HepG2 (cell line): Measurements from ENCODE around the gene SGCE. TPM values are rescaled to one million over a fixed set of nuclear protein-coding genes. Genes with fewer than 3 reads are reported as not detected.

Experiments used
- HNF1A ChIP-seq, 2 experiments: sonication (generic) in 1 of 2; formaldehyde crosslinking in 1 of 2; IDR thresholded peaks; 2 replicates each; pipeline versions ENCODE4 v1.4.0 to v1.6.1; 2016 to 2020; ENCODE audit warnings: borderline replicate concordance in 1 of 2, low read depth in 1 of 2, mild to moderate bottlenecking in 1 of 2, missing genetic modification reagents in 1 of 2
- HNF4A ChIP-seq: sonication (generic); formaldehyde crosslinking; IDR thresholded peaks from 2 replicates; pipeline ENCODE4 v1.4.0; 2020; ENCODE audit warnings: missing genetic modification reagents
- MAX ChIP-seq: IDR thresholded peaks from 2 replicates; pipeline ENCODE4 v1.6.1; 2012; ENCODE audit warnings: inconsistent platforms
- NPAS2 ChIP-seq: sonication (generic); formaldehyde crosslinking; IDR thresholded peaks from 2 replicates; pipeline ENCODE4 v1.8.0; 2022; ENCODE audit warnings: mild to moderate bottlenecking, missing genetic modification reagents, borderline replicate concordance
- NRL ChIP-seq: sonication (generic); formaldehyde crosslinking; IDR thresholded peaks from 2 replicates; pipeline ENCODE4 v1.5.0; 2020; ENCODE audit warnings: missing genetic modification reagents, mild to moderate bottlenecking, moderate library complexity, borderline replicate concordance
- PRDM4 ChIP-seq: sonication (generic); formaldehyde crosslinking; IDR thresholded peaks from 2 replicates; pipeline ENCODE4 v1.9.0; 2021; ENCODE audit warnings: missing genetic modification reagents, borderline replicate concordance
- RELA ChIP-seq: sonication (generic); formaldehyde crosslinking; IDR thresholded peaks from 2 replicates; pipeline ENCODE4 v1.4.0; 2020; ENCODE audit warnings: missing genetic modification reagents
- SMARCC2 ChIP-seq: fragments of 450-650 bp; IDR thresholded peaks from 2 replicates; pipeline ENCODE4 v1.6.1; 2017; ENCODE audit warnings: antibody characterized with exemption, mild to moderate bottlenecking
- SRF ChIP-seq: IDR thresholded peaks from 2 replicates; pipeline ENCODE4 v1.6.1; 2011; ENCODE audit warnings: mild to moderate bottlenecking, low read depth, low read length, moderate library complexity
- ZBTB43 ChIP-seq: sonication (generic); formaldehyde crosslinking; conservative IDR thresholded peaks from 2 replicates; pipeline ENCODE4 v1.4.0; 2020; ENCODE audit warnings: missing genetic modification reagents
- ZFP1 ChIP-seq: IDR thresholded peaks from 2 replicates; pipeline ENCODE4 v1.6.1; 2016
- ZHX1 ChIP-seq: sonication (generic); formaldehyde crosslinking; IDR thresholded peaks from 2 replicates; pipeline ENCODE4 v1.8.1; 2022; ENCODE audit warnings: low read depth, mild to moderate bottlenecking, missing genetic modification reagents
- ZNF282 ChIP-seq: fragments of 450-650 bp; IDR thresholded peaks from 2 replicates; pipeline ENCODE4 v1.6.1; 2018; ENCODE audit not compliant: partially characterized antibody
- ZNF362 ChIP-seq: sonication (generic); formaldehyde crosslinking; IDR thresholded peaks from 2 replicates; pipeline ENCODE4 v1.4.0; 2020; ENCODE audit warnings: missing genetic modification reagents, mild to moderate bottlenecking, borderline replicate concordance
- ZNF44 ChIP-seq: sonication (generic); formaldehyde crosslinking; IDR thresholded peaks from 2 replicates; pipeline ENCODE4 v1.5.1; 2020; ENCODE audit warnings: mild to moderate bottlenecking, missing genetic modification reagents
- ZNF616 ChIP-seq: sonication (generic); formaldehyde crosslinking; IDR thresholded peaks from 2 replicates; pipeline ENCODE4 v1.5.0; 2020; ENCODE audit warnings: low read depth, mild to moderate bottlenecking, missing genetic modification reagents
- ZSCAN29 ChIP-seq: sonication (generic); formaldehyde crosslinking; conservative IDR thresholded peaks from 2 replicates; pipeline ENCODE4 v1.4.0; 2020; ENCODE audit warnings: mild to moderate bottlenecking, missing genetic modification reagents
- polyA plus RNA-seq, 8 experiments: library from polyadenylated mRNA; depleted of rRNA in 3 of 8; stranded (reverse) in 7 of 8; unstranded in 1 of 8; fragments of >200 nt; fragmentation: Illumina TruSeq in 4 of 8; extraction: Trizol in 4 of 8; gene quantifications; 2 replicates each; pipeline versions ENCODE4 v1.2.1 to v1.2.3, GENCODE V29; 2011 to 2016; ENCODE audit warnings: low read depth in 4 of 8, missing spikeins in 1 of 8, mixed read lengths in 1 of 8; ENCODE audit not compliant: insufficient read depth in 1 of 8
- total RNA-seq, 5 experiments: library from RNA; depleted of rRNA; stranded (reverse); fragments of >200 nt; fragmentation: Illumina TruSeq; extraction: Trizol; gene quantifications; 2 replicates each; pipeline ENCODE4 v1.2.3, GENCODE V29; 2016; ENCODE audit warnings: low read depth in 1 of 5

SGCE gene
- total and polyA plus RNA-seq, 2 of the 13 experiments (the other 11 are each of a cell fraction or from before 2014, with no cell fraction given) = 52.3 to 71.1 TPM

- TF ChIP-seq ZBTB43 (no peak; the same call in 1 of the 2 replicates), HNF4A (CRISPR knock-in tag) (peak; percentile 95), SMARCC2 (peak; percentile 82; the same call in 1 of the 2 replicates), RELA (CRISPR knock-in tag) (no peak), ZHX1 (no peak), NPAS2 (CRISPR knock-in tag) (no peak), ZNF362 (CRISPR knock-in tag) (peak; percentile 81; the same call in 1 of the 2 replicates), PRDM4 (no peak), HNF1A (IDR thresholded peaks at IDR 0.05; ENCODE audit: low read depth) (peak; percentile 38; the same call in 1 of the 2 replicates), HNF1A (CRISPR knock-in tag; IDR thresholded peaks at IDR 0.05; ENCODE audit: borderline replicate concordance) (peak; percentile 70; the same call in 1 of the 2 replicates), ZSCAN29 (no peak), ZFP1 (CRISPR knock-in tag) (0 out of 2 replicates have a peak, but pooled peaks have one; percentile 20), MAX (peak; percentile 38; the same call in 1 of the 2 replicates), ZNF616 (CRISPR knock-in tag) (no peak), SRF (no peak), ZNF44 (CRISPR knock-in tag) (no peak), ZNF282 (no peak), NRL (CRISPR knock-in tag) (no peak)
Observed at GRCh38 chr7:94623820-94624219, 32.1 kb downstream of the SGCE start (continued).
